ENCODE measurements around the gene SMAD1. TPM values are rescaled to one million over a fixed set of nuclear protein-coding genes. Genes with fewer than 3 reads are reported as not detected.
"Not testable (repeated sequence)": the region's sequence is repeated elsewhere in the genome, so short reads cannot be mapped to it uniquely, and the experiment has no call there.

SMAD1 gene
- total RNA-seq, 1 donor from 2014 or later = 10.8 TPM

DNA sequence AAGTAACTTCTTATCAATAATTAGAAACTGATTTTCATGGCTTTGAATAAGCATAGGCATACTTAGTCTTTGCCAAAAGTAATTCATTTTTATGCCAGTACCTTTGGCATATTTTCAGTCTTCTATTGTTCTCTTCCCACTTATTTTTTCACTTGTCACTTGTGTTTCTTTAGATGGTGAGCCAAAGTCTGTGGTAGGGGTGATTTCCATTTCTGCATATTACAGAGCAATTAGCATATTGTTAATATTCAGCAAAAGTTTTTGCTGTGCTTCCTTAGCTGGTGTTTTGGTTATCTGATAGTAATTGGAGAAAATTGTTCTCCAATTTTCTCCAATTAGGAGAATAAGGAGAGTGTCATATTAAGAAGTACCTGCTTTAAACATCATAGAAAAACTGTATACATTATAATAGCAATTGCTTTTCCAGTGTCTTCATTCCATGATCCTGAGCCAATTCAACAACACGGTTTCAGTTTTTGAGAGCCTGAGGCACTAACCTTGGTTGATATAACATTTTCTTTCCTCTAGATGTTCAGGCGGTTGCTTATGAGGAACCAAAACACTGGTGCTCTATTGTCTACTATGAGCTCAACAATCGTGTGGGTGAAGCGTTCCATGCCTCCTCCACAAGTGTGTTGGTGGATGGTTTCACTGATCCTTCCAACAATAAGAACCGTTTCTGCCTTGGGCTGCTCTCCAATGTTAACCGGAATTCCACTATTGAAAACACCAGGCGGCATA is 64.7 kb downstream of the SMAD1 start:
- intact Hi-C loops (cut with DNase I) = loop anchor here (5.0 kb wide), 1 partner anchor 39 kb away; no protein-coding TSS in a partner anchor
- no peak for DNase-seq (ENCODE audit: low spot score)

DNA sequence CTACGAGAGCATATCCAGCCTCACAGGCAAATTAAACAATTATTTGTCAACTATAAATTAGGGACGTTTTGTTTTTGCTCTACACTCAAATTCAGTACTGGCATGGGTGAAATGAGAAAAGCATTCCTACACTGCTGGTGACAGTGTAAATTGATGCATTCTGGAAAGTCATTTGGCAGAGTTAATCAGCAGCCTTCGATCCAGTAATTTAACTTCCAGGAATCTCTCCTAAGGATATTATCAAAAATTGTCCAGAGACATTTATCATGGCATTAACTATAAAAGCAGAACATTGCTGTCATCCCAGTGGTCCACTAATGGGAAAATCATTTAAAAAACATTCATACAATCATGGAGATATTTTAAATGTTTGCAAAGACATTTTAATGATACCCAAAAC is 70.0 kb downstream of the SMAD1 start:
- DNase-seq (ENCODE audit: low spot score) = no peak
- intact Hi-C loops (cut with DNase I) = loop anchor here (10.0 kb wide), 1 partner anchor 397 kb away; no protein-coding TSS in a partner anchor

DNA sequence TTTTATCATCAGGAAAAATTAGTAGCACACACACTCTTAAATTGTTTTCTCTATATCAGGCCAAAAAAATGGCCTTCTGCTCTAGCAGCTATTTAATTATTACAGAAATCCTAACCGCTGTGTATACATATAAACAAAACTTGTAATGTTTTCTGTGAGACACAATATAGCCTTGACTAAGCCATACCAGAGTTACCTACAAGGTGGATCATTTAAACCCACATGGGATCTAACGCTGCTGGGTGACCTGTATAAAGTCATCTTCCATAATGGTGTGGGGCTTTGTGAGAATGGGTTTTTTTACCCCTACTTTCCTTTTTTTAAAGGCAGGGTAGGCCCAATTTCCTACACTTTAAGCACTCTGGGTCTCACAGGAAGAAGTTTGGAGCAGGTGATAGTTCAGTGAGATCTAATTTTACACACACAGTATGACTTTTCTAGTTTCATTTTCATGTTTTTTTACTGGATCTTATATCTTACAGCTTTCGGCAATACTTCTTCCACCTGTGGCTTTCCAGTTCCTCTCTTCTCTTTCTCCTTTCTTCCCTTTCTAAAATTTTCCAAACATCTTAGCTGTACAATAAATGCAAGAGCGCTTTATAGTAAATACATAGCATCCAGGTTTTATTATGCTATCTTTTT is 70.6 kb downstream of the SMAD1 start:
- no peak for DNase-seq (ENCODE audit: low spot score)
- intact Hi-C loops (cut with DNase I) = loop anchor here (10.0 kb wide), 1 partner anchor 398 kb away; no protein-coding TSS in a partner anchor

DNA sequence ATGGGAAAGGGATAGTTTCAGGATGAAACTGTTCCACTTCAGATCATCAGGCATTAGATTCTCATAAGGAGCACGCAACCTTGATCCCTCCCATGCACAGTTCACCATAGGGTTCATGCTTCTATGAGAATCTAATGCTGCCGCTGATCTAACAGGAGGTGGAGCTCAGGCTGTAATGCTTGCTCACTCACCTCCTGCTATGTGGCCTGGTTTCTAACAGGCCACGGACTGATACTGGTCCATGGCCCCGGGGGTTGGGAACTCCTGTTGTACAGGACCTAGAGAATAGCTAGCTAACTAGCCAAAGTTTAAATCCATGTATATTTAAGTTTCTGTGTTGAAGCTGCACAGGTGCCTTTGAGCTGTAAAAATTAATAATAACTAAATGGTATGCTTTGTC is 71.7 kb downstream of the SMAD1 start:
- no peak for DNase-seq (ENCODE audit: low spot score)
- intact Hi-C loops (cut with DNase I) = loop anchor here (10.0 kb wide), 1 partner anchor 399 kb away; no protein-coding TSS in a partner anchor

DNA sequence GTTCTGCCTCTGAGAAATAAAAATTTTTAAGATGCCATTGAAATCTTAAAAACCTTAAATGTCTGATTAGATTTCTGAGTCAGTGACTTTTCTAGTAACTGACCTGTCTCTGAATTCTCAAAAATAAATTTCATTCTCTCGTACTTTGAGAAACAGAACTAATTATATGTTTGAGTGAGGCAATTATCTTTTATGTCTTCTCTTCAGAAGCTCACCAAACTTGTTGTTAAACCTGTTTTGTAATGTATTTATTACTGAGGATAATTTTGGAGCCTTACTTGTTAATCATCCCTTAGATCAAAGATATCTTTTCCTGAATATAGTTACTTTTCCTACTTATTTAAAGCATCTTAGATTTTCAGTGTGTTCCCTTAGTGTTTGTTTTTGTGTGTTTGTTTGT is 73.0 kb downstream of the SMAD1 start:
- no peak for DNase-seq (ENCODE audit: low spot score)
- intact Hi-C loops (cut with DNase I) = loop anchor here (5.0 to 10.0 kb wide), 2 partner anchors 72 to 400 kb away; partner anchors contain the start of gene SMAD1

DNA sequence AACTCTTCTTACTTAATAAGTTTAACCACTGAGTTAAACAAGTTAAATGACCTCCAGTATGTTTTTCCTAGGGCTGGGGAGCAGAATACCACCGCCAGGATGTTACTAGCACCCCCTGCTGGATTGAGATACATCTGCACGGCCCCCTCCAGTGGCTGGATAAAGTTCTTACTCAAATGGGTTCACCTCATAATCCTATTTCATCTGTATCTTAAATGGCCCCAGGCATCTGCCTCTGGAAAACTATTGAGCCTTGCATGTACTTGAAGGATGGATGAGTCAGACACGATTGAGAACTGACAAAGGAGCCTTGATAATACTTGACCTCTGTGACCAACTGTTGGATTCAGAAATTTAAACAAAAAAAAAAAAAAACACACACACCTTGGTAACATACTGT is 76.1 kb downstream of the SMAD1 start:
- DNase-seq (ENCODE audit: low spot score) = no peak
- intact Hi-C loops (cut with DNase I) = loop anchor here (2.0 to 10.0 kb wide), 3 partner anchors 75 to 403 kb away; partner anchors contain the start of gene SMAD1

DNA sequence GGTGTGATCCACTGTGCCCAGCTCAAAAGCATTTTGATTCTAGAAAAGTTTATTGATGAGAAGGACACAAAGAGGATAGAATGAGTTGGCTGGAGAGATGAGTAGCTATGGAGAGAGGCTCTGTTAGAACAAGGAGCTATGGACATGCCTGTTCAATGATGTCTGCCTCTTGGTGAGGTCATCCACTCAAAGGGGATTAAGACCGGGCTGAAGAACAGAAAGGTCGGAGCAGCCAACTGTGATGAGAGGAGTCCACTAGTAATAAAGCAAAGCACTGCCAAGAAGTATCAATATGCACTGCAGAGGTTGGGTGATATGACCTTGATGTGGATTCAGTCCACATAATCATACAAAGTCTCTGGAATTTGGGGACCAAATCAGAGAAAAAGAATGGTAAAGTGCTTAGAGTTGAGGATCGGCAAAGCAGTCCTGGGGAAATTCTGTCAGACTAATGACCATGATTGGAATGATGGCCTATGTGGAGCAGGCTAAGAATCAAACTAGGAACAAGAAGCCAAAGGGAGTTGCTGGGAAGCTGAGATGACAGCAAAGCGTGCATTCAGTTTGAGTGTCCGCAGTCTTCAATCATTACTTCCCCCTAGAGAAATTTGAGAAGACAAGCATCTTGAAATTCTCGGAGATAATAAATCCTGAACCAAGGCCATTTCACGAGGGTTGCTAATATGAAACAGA is 81.8 kb downstream of the SMAD1 start:
- no peak for DNase-seq (ENCODE audit: low spot score)
- intact Hi-C loops (cut with DNase I) = no loop called here

DNA sequence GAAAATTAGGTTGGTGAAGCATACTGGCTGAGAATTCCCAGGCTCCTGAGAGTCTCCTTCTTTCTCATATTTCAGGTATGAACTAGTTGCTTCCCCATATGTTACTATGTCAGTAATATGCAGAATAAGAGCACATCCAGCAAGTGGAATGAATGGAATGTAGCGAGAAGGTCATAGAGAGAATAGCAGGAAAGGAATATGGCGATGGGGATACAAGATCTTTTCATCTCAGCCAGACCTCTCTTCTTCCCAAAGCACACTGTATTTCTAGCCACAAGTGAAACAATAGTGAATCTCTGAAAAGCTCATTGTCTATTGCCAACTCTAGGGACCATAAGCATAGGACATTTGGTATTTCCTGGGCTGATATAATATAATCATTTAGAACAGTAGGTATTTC is 82.9 kb downstream of the SMAD1 start:
- intact Hi-C loops (cut with DNase I) = no loop called here
- no peak for DNase-seq (ENCODE audit: low spot score)

DNA sequence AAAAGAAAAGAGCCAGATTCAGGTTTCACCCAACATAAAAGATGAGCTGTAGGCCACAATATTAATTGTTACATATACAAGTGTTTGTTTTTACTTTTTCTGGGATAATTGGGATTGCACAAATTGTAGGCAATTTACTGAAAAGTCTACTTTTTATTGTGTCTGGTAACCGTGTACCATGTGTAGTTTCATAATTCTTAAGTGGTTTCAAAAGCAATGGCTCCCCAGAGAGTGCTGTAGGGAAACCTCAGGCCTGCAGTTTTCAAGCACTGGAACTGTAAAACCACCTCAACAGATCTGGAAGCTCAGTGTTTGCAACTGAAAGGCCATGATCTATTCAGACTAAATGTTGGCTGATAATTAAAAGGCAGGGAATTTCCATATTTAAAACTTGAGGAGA is 83.7 kb downstream of the SMAD1 start:
- intact Hi-C loops (cut with DNase I) = no loop called here
- DNase-seq (ENCODE audit: low spot score) = no peak

DNA sequence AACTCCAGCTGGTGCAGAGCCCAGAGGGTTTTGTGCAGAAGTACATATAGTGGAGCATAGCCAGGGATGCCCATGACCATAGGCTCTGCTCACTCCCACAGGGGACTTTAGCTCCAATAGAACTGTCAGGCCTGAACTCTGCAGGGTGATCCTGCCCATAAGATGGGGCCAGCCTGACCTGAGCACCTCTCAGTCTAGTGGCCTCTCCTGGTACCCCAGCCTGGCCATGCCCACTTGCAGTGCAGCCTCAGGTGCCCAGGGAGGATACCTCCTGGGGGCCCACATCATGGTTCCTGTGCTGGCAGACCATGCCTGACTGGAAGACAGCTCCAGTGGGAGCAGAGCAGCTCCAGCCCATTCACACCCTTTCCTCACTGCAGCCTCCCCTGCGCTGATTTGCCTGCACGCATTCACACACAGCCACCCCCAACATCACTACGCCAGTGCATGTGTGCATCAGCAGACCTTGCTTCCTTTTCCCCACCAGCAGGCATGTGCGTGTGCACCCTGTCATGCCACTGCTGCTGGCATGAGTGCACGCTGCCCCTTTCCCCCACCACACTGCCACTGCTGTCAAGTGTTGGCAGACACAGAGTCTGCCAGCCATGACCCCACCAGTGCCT is 84.5 kb downstream of the SMAD1 start:
- intact Hi-C loops (cut with DNase I) = no loop called here
- no peak for DNase-seq (ENCODE audit: low spot score)

DNA sequence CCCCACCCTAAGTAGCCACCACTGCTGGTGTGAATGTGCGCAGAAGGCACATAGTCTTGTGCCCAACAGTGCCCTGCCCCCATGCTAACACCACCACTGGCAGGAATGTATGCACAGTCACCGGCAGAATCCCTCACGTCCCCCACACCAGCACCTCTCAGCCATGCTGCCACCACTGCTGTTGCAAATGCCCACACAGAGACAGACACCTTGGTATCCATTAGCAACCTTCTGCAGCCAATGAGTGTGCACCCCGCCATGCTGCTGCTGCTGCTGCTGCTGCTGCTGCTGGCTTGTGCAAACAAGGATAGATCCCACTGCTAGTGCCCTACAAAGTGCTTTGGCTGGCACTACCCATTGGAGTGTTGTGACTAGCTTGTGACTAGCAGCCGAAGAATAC is 85.1 kb downstream of the SMAD1 start:
- intact Hi-C loops (cut with DNase I) = no loop called here
- DNase-seq (ENCODE audit: low spot score) = no peak

DNA sequence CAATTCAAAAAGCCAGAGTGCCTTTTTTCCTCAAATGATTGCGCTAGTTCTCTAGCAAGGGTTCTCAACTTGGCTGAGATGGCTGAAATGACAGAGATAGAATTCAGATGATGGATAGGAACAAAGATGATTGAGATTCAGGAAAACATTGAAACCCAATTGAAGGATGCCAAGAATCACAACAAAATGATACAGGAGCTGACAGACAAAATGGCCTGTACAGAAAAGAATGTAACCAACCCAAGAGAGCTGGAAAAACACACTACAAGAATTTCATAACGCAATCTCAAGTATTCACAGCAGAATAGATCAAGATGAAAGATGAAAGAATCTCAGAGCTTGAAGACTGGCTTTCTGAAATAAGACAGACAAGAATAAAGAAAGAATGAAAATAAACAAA is 85.9 kb downstream of the SMAD1 start:
- DNase-seq (ENCODE audit: low spot score) = no peak
- intact Hi-C loops (cut with DNase I) = no loop called here

DNA sequence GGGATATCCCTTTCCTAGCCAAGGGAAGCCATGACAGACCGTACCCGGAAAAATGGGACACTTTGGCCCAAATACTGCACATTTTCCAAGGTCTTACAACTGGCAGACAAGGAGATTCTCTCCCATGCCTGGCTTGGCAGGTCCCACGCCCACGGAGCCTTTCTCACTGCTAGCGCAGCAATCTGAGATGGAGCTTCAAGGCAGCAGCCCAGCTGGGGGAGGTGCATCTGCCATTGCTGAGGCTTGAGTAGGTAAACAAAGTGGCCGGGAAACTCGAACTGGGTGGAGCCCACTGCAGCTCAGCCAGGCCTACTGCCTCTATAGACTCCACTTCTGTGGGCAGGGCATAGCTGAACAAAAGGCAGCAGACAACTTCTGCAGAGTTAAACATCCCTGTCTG is 92.9 kb downstream of the SMAD1 start:
- intact Hi-C loops (cut with DNase I); DNase-seq (ENCODE audit: low spot score): not testable (repeated sequence)

DNA sequence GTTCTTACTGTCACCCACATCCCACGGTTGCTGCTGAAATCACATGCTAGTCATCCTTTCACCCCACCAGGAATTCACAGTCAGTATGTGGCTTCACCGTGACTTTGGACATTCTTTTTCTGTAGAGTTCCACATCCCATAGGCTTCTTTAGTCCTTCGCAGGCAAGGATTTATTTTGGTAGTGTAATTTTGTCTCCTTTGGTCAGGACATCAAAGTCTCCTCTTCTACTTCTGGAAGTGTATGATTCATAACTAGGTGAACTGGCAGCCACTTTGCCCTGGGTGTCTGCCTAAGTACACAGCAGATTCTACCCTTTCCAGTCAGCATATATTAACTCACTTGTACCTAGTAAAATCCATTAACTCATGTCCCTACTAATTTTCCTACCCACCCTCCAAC is 99.3 kb downstream of the SMAD1 start:
- no peak for DNase-seq (ENCODE audit: low spot score)
- intact Hi-C loops (cut with DNase I) = no loop called here

DNA sequence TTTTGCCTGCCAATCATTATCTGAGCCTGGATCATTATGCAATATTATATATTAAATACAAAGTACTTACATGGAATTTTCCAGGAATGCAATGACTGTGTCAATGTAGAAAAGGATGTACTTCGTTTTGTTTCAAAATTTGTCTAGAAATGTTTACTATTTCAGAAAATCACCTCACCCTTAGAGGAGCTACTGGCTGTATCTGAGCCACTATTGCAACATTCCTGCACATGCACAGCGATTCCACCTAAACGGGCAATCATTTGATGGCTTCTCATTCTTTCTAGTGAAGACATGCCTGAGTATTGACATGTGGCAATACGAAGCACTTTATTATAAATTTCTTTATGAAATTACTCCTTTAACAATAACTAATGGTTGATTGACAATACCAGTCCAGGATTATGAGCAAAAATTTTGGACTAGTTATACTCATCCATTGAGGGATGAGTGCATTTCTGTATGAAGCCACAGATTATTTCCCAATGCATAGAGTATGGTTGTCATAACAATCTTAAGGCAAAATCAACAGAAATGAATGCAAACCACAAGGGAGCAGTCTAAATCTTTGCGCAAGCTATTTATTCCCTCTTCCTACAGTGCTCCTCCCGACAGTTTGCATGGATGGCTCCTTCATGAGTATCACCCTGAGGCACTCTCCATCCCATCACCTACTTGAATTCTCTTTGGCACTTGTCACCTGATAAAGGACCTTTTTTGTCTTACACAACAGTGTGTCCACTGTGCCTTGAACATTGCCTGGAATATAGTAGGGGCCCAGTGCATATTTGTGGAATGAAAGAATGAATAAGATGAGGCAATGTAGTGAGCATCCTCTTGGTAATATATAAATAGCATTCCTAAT is 101.8 kb downstream of the SMAD1 start:
- no peak for DNase-seq (ENCODE audit: low spot score)
- intact Hi-C loops (cut with DNase I) = no loop called here

DNA sequence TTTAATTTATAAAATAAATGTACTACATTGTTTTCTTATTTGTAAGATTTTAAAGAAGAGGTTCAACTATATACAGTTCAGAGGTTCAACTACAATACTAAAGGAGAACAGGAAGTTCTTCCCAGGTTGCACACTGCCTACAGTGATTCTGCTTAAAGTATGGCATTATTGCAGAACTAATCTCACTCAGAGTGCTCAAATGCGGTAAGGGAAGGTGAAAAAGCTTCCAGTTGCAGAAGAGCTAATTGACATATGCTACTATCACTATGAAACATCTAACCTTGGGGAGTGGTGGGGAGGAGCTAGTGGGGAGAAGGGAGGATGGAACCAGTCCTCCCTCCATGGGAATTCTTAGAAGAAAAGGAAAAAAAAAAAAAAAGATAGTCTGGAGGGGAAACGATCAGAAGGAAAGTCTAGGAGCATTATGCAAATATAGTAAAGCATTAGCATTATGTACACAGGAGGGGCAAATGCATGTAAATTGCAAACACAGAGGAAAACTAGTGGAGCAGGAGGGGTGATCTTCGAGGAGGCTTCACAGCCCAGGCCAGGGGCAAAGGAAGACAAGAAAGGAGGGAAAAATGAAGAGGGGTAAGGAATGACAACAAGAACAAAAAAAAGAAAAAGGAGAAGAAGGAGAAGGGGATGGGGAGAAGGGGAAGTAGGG is 105.6 kb downstream of the SMAD1 start:
- intact Hi-C loops (cut with DNase I) = no loop called here

DNA sequence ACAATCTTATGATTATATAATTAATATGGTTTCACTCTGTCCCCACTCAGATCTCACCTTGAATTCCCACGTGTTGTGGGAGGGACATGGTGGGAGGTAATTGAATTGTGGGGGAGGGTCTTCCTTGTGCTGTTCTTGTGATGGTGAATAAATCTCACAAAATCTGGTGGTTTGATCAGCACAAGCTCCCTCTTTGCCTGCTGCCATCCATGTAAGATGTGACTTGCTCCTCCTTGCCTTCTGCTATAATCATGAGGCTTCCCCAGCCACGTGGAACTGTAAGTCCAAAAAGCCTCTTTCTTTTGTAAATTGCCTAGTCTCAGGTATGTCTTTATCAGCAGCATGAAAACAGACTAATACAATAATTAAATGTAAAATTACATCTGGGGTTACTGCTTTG is 107.7 kb downstream of the SMAD1 start:
- intact Hi-C loops (cut with DNase I); DNase-seq (ENCODE audit: low spot score): not testable (repeated sequence)

More for the DNA sequence above, 105.6 kb downstream of the SMAD1 start:
- no peak for DNase-seq (ENCODE audit: low spot score)

DNA sequence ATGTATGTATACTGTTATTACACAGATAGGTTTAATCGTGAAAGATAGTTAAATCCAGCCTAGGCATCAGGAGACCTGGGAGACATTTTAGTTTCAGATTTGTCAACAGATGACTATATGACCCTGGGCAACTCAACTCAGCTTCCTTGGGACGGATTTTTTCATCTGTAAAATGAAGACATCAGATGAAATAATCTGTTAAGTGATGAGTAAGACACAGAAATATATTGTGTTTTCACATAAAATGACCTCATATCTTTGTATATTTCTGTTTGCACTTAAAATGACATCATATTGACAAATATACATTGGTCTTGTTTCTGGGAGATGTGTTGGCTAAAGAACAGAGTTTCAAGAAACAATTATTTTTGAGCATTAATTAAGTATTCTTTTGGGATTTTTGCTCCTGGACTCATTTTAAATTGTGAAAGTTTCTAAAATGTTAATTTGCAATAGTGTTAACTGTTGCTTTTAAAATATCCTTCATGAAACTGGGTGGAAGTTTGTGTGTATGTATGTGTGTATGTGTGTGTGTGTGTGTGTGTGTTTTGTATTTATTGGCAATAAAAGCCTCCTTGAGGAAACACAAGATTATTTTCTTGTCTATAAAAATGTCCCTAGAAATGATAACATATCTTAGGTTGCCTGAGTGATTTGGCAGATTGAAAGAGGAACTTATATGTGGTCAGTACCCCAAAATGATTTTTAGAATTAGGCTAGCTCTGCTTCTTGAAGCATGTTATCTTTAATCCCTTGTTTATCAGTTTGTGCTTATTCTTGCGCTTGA is 108.5 kb downstream of the SMAD1 start:
- no peak for DNase-seq (ENCODE audit: low spot score)
- intact Hi-C loops (cut with DNase I) = no loop called here
